IMR-90 (cell line): Measurements from ENCODE around the gene ZBTB44. TPM values are rescaled to one million over a fixed set of nuclear protein-coding genes. Genes with fewer than 3 reads are reported as not detected.

ENCODE experiments used
- ATAC-seq: fragments of 200-7000 bp; cut with Tn5 transposase; 2 replicates; pipeline ENCODE4 v1.9.1; 2020; ENCODE audit warnings: low read depth, mild to moderate bottlenecking, moderate library complexity
- BruUV-seq: library from RNA; stranded (reverse); fragments of 400-500 nt; replicated peaks from 2 replicates; lab custom pipeline; 2021; lab: Mats Ljungman, UMichigan
- CTCF ChIA-PET: fragments of 300-600 bp; formaldehyde crosslinking; extraction: SDS; loops from one replicate; lab custom pipeline; 2021; ENCODE audit warnings: antibody characterized with exemption; lab: Yijun Ruan, JAX
- POLR2A ChIA-PET: fragments of 300-600 bp; sonication (Branson Sonifier 250); formaldehyde crosslinking; loops from one replicate; lab custom pipeline; 2022; ENCODE audit warnings: antibody characterized with exemption; ENCODE audit not compliant: unreplicated experiment; lab: Charles Lee
- DNase-seq: peaks from one replicate; pipeline ENCODE4 v3.0.0; 2013
- H2AFZ ChIP-seq: replicated peaks from 2 replicates; pipeline ENCODE3; 2013; ENCODE audit warnings: low read length, mild to moderate bottlenecking; ENCODE audit not compliant: poor library complexity
- H2AK5ac ChIP-seq: 2 replicates; pipeline ENCODE4 v1.6.1; 2013; ENCODE audit warnings: low read depth, low read length, inconsistent platforms
- H2AK9ac ChIP-seq: replicated peaks from 2 replicates; pipeline ENCODE3; 2013; ENCODE audit warnings: mild to moderate bottlenecking, low read depth, low read length, moderate library complexity; ENCODE audit not compliant: poor library complexity
- H2BK120ac ChIP-seq: 2 replicates; pipeline ENCODE4 v1.6.1; 2013; ENCODE audit warnings: low read depth, low read length, inconsistent platforms
- H2BK15ac ChIP-seq: 3 replicates; pipeline ENCODE4 v1.6.1; 2013; ENCODE audit warnings: low read depth, low read length, inconsistent platforms
- H2BK20ac ChIP-seq: 2 replicates; pipeline ENCODE4 v1.6.1; 2013; ENCODE audit warnings: low read depth, mild to moderate bottlenecking, inconsistent platforms, low read length, moderate library complexity
- H2BK5ac ChIP-seq: 2 replicates; pipeline ENCODE4 v1.6.1; 2013; ENCODE audit warnings: mild to moderate bottlenecking, low read depth, low read length, inconsistent platforms; ENCODE audit not compliant: poor library complexity, severe bottlenecking
- H3K14ac ChIP-seq: replicated peaks from 2 replicates; pipeline ENCODE4 v1.6.1; 2013; ENCODE audit warnings: low read depth, low read length, inconsistent platforms
- H3K18ac ChIP-seq: 2 replicates; pipeline ENCODE4 v1.6.1; 2013; ENCODE audit warnings: low read depth, low read length, control low read depth
- H3K23ac ChIP-seq: 2 replicates; pipeline ENCODE4 v1.6.1; 2013; ENCODE audit warnings: low read depth, low read length, inconsistent platforms
- H3K27ac ChIP-seq: 2 replicates; pipeline ENCODE4 v1.5.1; 2013; ENCODE audit warnings: mild to moderate bottlenecking, control low read depth, low read length; ENCODE audit not compliant: insufficient read depth
- H3K27me3 ChIP-seq: 2 replicates; pipeline ENCODE4 v1.6.1; 2013; ENCODE audit warnings: low read length; ENCODE audit not compliant: control insufficient read depth, insufficient read depth
- H3K36me3 ChIP-seq: 2 replicates; pipeline ENCODE4 v1.6.1; 2013; ENCODE audit warnings: low read length, mixed read lengths; ENCODE audit not compliant: control insufficient read depth, insufficient read depth
- H3K4ac ChIP-seq: 2 replicates; pipeline ENCODE4 v1.6.1; 2013; ENCODE audit warnings: low read depth, low read length, inconsistent platforms
- H3K4me1 ChIP-seq: 2 replicates; pipeline ENCODE4 v1.6.1; 2013; ENCODE audit warnings: low read length, mixed read lengths; ENCODE audit not compliant: control insufficient read depth, insufficient read depth
- H3K4me2 ChIP-seq: 2 replicates; pipeline ENCODE4 v1.6.1; 2013; ENCODE audit warnings: low read depth, mild to moderate bottlenecking, control low read depth, low read length, moderate library complexity
- H3K4me3 ChIP-seq: 2 replicates; pipeline ENCODE4 v1.5.1; 2013; ENCODE audit warnings: low read depth, mild to moderate bottlenecking, control low read depth, low read length, moderate library complexity; ENCODE audit not compliant: insufficient read depth
- H3K56ac ChIP-seq: 2 replicates; pipeline ENCODE4 v1.6.1; 2013; ENCODE audit warnings: low read length, inconsistent platforms; ENCODE audit not compliant: insufficient read depth; ENCODE audit errors: extremely low read depth
- H3K79me1 ChIP-seq, 2 experiments: 2 replicates each; pipeline ENCODE4 v1.6.1; 2013; ENCODE audit warnings: low read length in 2 of 2, inconsistent platforms in 1 of 2, low read depth in 1 of 2
- H3K9ac ChIP-seq: 2 replicates; pipeline ENCODE4 v1.6.1; 2013; ENCODE audit warnings: low read depth, low read length, control low read depth
- H3K9me1 ChIP-seq: 2 replicates; pipeline ENCODE4 v1.6.1; 2013; ENCODE audit warnings: low read length, inconsistent platforms; ENCODE audit not compliant: insufficient read depth
- H3K9me3 ChIP-seq: 2 replicates; pipeline ENCODE4 v1.6.1; 2013; ENCODE audit warnings: low read length; ENCODE audit not compliant: control insufficient read depth, insufficient read depth
- H4K20me1 ChIP-seq: 2 replicates; pipeline ENCODE4 v1.6.1; 2013; ENCODE audit warnings: low read length, inconsistent platforms; ENCODE audit not compliant: insufficient read depth
- H4K5ac ChIP-seq: 2 replicates; pipeline ENCODE4 v1.6.1; 2013; ENCODE audit warnings: mild to moderate bottlenecking, low read depth, low read length, control low read depth
- H4K8ac ChIP-seq, 2 experiments: 2 replicates each; pipeline ENCODE4 v1.6.1; 2013; ENCODE audit warnings: low read depth in 2 of 2, low read length in 2 of 2, control low read depth in 1 of 2, inconsistent platforms in 1 of 2
- H4K91ac ChIP-seq: 2 replicates; pipeline ENCODE4 v1.6.1; 2013; ENCODE audit warnings: low read depth, low read length, inconsistent platforms; ENCODE audit not compliant: insufficient read depth
- CHD1 ChIP-seq: IDR thresholded peaks from 2 replicates; pipeline ENCODE4 v1.6.1; 2012; ENCODE audit warnings: low read depth, low read length, improper control_type of control experiment
- CTCF ChIP-seq: conservative IDR thresholded peaks from 2 replicates; pipeline ENCODE4 v1.5.1; 2012; ENCODE audit warnings: mild to moderate bottlenecking, low read depth, low read length, improper control_type of control experiment
- MAZ ChIP-seq: IDR thresholded peaks from 2 replicates; pipeline ENCODE4 v1.6.1; 2012; ENCODE audit warnings: low read depth, mild to moderate bottlenecking, low read length, improper control_type of control experiment, moderate library complexity, borderline replicate concordance
- NFE2L2 ChIP-seq: fragments of 150-350 bp; IDR thresholded peaks from 2 replicates; pipeline ENCODE4 v1.6.1; 2016; ENCODE audit warnings: low read depth, mild to moderate bottlenecking, low read length
- POLR2A ChIP-seq: IDR thresholded peaks from 2 replicates; pipeline ENCODE4 v1.6.1; 2012; ENCODE audit warnings: mild to moderate bottlenecking, low read depth, low read length
- RAD21 ChIP-seq: IDR thresholded peaks from 2 replicates; pipeline ENCODE4 v1.6.1; 2012; ENCODE audit warnings: low read length, improper control_type of control experiment
- SMC3 ChIP-seq: fragments of 150-350 bp; IDR thresholded peaks from 2 replicates; pipeline ENCODE4 v1.6.1; 2016; ENCODE audit warnings: low read depth, mild to moderate bottlenecking, antibody characterized with exemption, low read length, moderate library complexity
- WGBS, 2 experiments: methylation state at CpG; one replicate each; pipeline versions ENCODE4 v1.1.5 to v1.1.7; 2013; ENCODE audit warnings: missing lambda C conversion rate in 2 of 2; ENCODE audit not compliant: insufficient read length in 1 of 2; ENCODE audit errors: extremely low coverage in 2 of 2; 5-methylcytosine and 5-hydroxymethylcytosine counted together
- dilution Hi-C: fragments of 300-500 bp; cut with HindIII; formaldehyde crosslinking; loops from one replicate; pipeline ENCODE4 v1.14.3; 2018; ENCODE audit warnings: low sequenced_read_pairs; ENCODE audit not compliant: unreplicated experiment
- in situ Hi-C: fragments of 300-500 bp; cut with MboI; formaldehyde crosslinking; loops from 3 replicates; pipeline ENCODE4 v1.14.3; 2019; ENCODE audit warnings: low sequenced_read_pairs, inconsistent platforms, mixed read lengths
- intact Hi-C: fragments of 100-400 bp; cut with micrococcal nuclease; formaldehyde crosslinking; loops from 2 replicates; pipeline ENCODE4 v1.10.0; 2022
- polyA plus RNA-seq, 3 experiments: library from polyadenylated mRNA; depleted of rRNA; stranded (reverse); fragments of >200 nt; gene quantifications; 2 replicates each; pipeline ENCODE4 v1.2.3, GENCODE V29; 2012; ENCODE audit warnings: low replicate concordance in 1 of 3
- total RNA-seq: library from RNA; depleted of rRNA; stranded (reverse); fragments of >200 nt; gene quantifications from 2 replicates; pipeline ENCODE4 v1.2.3, GENCODE V29; 2012
- TF ChIP-seq, protein P1 (sequence below): fragments of 150-350 bp; IDR thresholded peaks from 2 replicates; pipeline ENCODE4 v1.6.1; 2017; ENCODE audit warnings: mild to moderate bottlenecking, antibody characterized with exemption, low read length, low read depth

The ZBTB44 gene
- total and polyA plus RNA-seq, 2 of the 4 experiments (the other 2 are of a cell fraction) = 6.9 to 23.3 TPM

GRCh38 chr11:130263351-130263750 lies 51.4 kb downstream of the ZBTB44 start:
- no peak for DNase-seq
- Histone ChIP-seq H4K5ac (no peak overlapping the region), H3K9me3 (no peaks in the 10 kb centered on the region), H2AK9ac (no peak overlapping the region), H2BK120ac (no peak overlapping the region), H2BK20ac (no peak overlapping the region), H4K20me1 (no peaks in the 10 kb centered on the region), H3K4me1 (no peaks in the 10 kb centered on the region), H3K4me3 (no peak overlapping the region), H3K79me1 (peaks cover 0 to 6% of the 10 kb centered on the region in 2 experiments; a peak in 1 of 4 replicates), H2AK5ac (no peak overlapping the region), H3K27ac (no peak overlapping the region), H3K4ac (no peak overlapping the region), H3K36me3 (peaks cover 9% of the 10 kb centered on the region), H3K18ac (no peak overlapping the region), H2BK15ac (no peak overlapping the region), H3K56ac (no peak overlapping the region), H3K14ac (no peak overlapping the region), H3K23ac (no peak overlapping the region), H4K8ac (no peak overlapping the region), H4K91ac (no peak overlapping the region), H3K27me3 (no peaks in the 10 kb centered on the region), H3K9me1 (no peaks in the 10 kb centered on the region), H2AFZ (no peak overlapping the region), H2BK5ac (no peak overlapping the region), H3K9ac (no peak overlapping the region), H3K4me2 (no peak overlapping the region)
- in situ Hi-C loops (no loop called here), intact Hi-C loops (no loop called here), dilution Hi-C loops (no loop called here)
- CTCF ChIA-PET = no interaction called here
- ATAC-seq = no peak
- POLR2A ChIA-PET = no interaction called here
- no peak for TF ChIP-seq SMC3
- TF ChIP-seq, protein P1, sequence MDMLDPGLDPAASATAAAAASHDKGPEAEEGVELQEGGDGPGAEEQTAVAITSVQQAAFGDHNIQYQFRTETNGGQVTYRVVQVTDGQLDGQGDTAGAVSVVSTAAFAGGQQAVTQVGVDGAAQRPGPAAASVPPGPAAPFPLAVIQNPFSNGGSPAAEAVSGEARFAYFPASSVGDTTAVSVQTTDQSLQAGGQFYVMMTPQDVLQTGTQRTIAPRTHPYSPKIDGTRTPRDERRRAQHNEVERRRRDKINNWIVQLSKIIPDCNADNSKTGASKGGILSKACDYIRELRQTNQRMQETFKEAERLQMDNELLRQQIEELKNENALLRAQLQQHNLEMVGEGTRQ = no peak
- no peak for TF ChIP-seq NFE2L2
- no peak for TF ChIP-seq RAD21
- no peak for TF ChIP-seq POLR2A
- TF ChIP-seq CHD1 = no peak
- no peak for TF ChIP-seq CTCF
- no peak for TF ChIP-seq MAZ
- 93% methylated on average over 2 of the region's 5 CpGs; no CpG with 5 or more reads in 1 of the 2 experiments for WGBS, 2 experiments
- no TSS peak for BruUV-seq
